ENCODE results near the gene ITCH. TPM values are rescaled to one million over a fixed set of nuclear protein-coding genes. Genes with fewer than 3 reads are reported as not detected.

Gene ITCH
- total RNA-seq, 1 experiment from 2014 or later = 78.8 TPM

DNA sequence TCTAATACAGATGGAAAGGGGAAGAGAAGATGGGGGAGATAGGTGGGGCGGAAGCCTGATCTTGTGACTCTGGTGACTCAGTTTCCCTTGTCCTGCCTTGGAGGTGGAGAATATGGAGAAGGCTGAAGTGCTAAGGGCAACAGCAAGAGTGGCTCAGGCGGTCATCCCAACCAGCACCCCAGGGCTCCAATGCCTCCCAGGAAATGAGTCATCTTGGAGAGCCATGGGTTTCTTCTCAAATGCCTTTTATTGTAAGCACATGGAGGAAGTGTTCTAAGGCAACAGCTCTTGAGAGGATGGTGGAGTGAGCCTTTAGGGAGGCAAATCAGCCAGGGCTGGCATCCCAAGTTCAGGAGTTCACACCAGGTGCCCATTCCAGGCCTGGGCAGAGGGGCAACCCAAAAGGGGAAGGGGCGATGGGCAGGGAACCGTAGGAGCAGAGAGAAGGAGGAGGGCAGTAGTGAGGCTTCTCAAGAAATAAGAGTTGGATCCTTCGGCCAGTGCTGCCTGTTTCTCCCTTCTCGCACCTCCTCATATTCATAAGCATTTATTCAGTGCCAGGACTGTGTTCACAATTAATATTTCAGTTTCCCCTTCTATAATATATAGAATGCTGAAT is 46.8 kb upstream of the ITCH start:
- peak overlapping the region; percentile 44 for H2AFZ ChIP-seq (ENCODE audit: low read depth, low read length, poor library complexity, severe bottlenecking)
- H3K9me3 ChIP-seq (ENCODE audit: control insufficient read depth in 1 of 2, insufficient read depth in 1 of 2, low read depth in 1 of 2, low read length in 2 of 2) = no peaks in the 10 kb centered on the region
- peak overlapping the region in 1 of 2 experiments; percentile 13; a peak in 1 of 4 replicates for H3K4me3 ChIP-seq (replicated peaks in 1 of 2; ENCODE audit: low read depth in 1 of 2, low read length in 2 of 2)
- H3K79me2 ChIP-seq (ENCODE audit: insufficient read depth, low read length) = no peaks in the 10 kb centered on the region
- CTCF ChIA-PET = no interaction called here
- H3K9me2 ChIP-seq (ENCODE audit: insufficient read depth) = no peaks in the 10 kb centered on the region
- no TSS peak for BruUV-seq (replicated peaks)
- no peaks in the 10 kb centered on the region for H3K36me3 ChIP-seq (ENCODE audit: control insufficient read depth in 1 of 2, insufficient read depth in 2 of 2, low read length in 2 of 2)
- peak; percentile 33 for DNase-seq (ENCODE audit: low read depth, low spot score)
- TF ChIP-seq CBX3 (IDR thresholded peaks at IDR 0.05; ENCODE audit: low read depth) = 0 out of 2 replicates have a peak, but pooled peaks have one; percentile 45
- TF ChIP-seq FOSL1 (IDR thresholded peaks at IDR 0.05; ENCODE audit: low read depth) = peak; percentile 72
- TF ChIP-seq POLR2AphosphoS5 (IDR thresholded peaks at IDR 0.05; ENCODE audit: low read depth, low read length) = 0 out of 2 replicates have a peak, but pooled peaks have one; percentile 12
- TF ChIP-seq, protein P1, sequence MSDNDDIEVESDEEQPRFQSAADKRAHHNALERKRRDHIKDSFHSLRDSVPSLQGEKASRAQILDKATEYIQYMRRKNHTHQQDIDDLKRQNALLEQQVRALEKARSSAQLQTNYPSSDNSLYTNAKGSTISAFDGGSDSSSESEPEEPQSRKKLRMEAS (IDR thresholded peaks at IDR 0.05) = peak; percentile 77
- TF ChIP-seq JUND (IDR thresholded peaks at IDR 0.05) = peak; percentile 57; the same call in 1 of the 2 replicates
- no peak for TF ChIP-seq ZNF274 (IDR thresholded peaks at IDR 0.05; ENCODE audit: low read depth, low read length)
- H3K4me1 ChIP-seq (ENCODE audit: control insufficient read depth in 1 of 2, insufficient read depth in 2 of 2, low read length in 2 of 2) = peaks cover 37 to 77% of the 10 kb centered on the region in 2 experiments
- H3K4me2 ChIP-seq (ENCODE audit: low read length) = peak overlapping the region; percentile 51
- no peaks in the 10 kb centered on the region for H3K27me3 ChIP-seq (ENCODE audit: insufficient read depth, low read length)
- H3K27ac ChIP-seq (ENCODE audit: low read depth, low read length) = peak overlapping the region; percentile 83
- no peaks in the 10 kb centered on the region for H4K20me1 ChIP-seq (ENCODE audit: insufficient read depth)
- intact Hi-C loops (cut with micrococcal nuclease) = no loop called here
- RAD21 ChIA-PET (ENCODE audit: low non-redundant PET in 1 of 2, low total read pairs in 2 of 2, uncharacterized antibody in 2 of 2, unreplicated experiment in 2 of 2) = no interaction called here
- H3K9ac ChIP-seq (ENCODE audit: low read length) = no peak overlapping the region
- ATAC-seq = no peak
- POLR2A ChIA-PET = no interaction called here

GRCh38 chr20:34318609-34319443 is 44.2 kb upstream of the ITCH start:
- Histone ChIP-seq H3K4me1 (ENCODE audit: control insufficient read depth in 1 of 2, insufficient read depth in 2 of 2, low read length in 2 of 2) (peaks cover 24 to 52% of the 10 kb centered on the region in 2 experiments), H3K27ac (ENCODE audit: low read depth, low read length) (no peak overlapping the region), H3K27me3 (ENCODE audit: insufficient read depth, low read length) (no peaks in the 10 kb centered on the region), H3K9me2 (ENCODE audit: insufficient read depth) (no peaks in the 10 kb centered on the region), H2AFZ (ENCODE audit: low read depth, low read length, poor library complexity, severe bottlenecking) (peak overlapping the region; percentile 31), H3K79me2 (ENCODE audit: insufficient read depth, low read length) (no peaks in the 10 kb centered on the region), H3K9ac (ENCODE audit: low read length) (no peak overlapping the region), H3K4me3 (replicated peaks in 1 of 2; ENCODE audit: low read depth in 1 of 2, low read length in 2 of 2) (no peak overlapping the region), H4K20me1 (ENCODE audit: insufficient read depth) (no peaks in the 10 kb centered on the region), H3K36me3 (ENCODE audit: control insufficient read depth in 1 of 2, insufficient read depth in 2 of 2, low read length in 2 of 2) (no peaks in the 10 kb centered on the region), H3K4me2 (ENCODE audit: low read length) (no peak overlapping the region), H3K9me3 (ENCODE audit: control insufficient read depth in 1 of 2, insufficient read depth in 1 of 2, low read depth in 1 of 2, low read length in 2 of 2) (no peaks in the 10 kb centered on the region)
- no peak for DNase-seq (ENCODE audit: low read depth, low spot score)
- intact Hi-C loops (cut with micrococcal nuclease) = no loop called here
- no peak for ATAC-seq
- ChIA-PET RAD21 (ENCODE audit: low non-redundant PET in 1 of 2, low total read pairs in 2 of 2, uncharacterized antibody in 2 of 2, unreplicated experiment in 2 of 2) (no interaction called here), POLR2A (no interaction called here), CTCF (no interaction called here)
- BruUV-seq (replicated peaks) = no TSS peak
- no peak for TF ChIP-seq EZH2 (IDR thresholded peaks at IDR 0.05)
- TF ChIP-seq YY1 (IDR thresholded peaks at IDR 0.05; ENCODE audit: extremely low read depth, insufficient replicate concordance, low read depth, low read length) = no peak
- TF ChIP-seq ATF3 (IDR thresholded peaks at IDR 0.05) = no peak
- no peak for TF ChIP-seq POLR2A (IDR thresholded peaks at IDR 0.05; ENCODE audit: borderline replicate concordance, extremely low read depth, insufficient read depth, insufficient read length)
- no peak for TF ChIP-seq JUND (IDR thresholded peaks at IDR 0.05)
- TF ChIP-seq, protein P1 (IDR thresholded peaks at IDR 0.05) = no peak
- TF ChIP-seq CEBPB (IDR thresholded peaks at IDR 0.05; ENCODE audit: low read depth) = no peak
- no peak for TF ChIP-seq POLR2AphosphoS5 (IDR thresholded peaks at IDR 0.05; ENCODE audit: low read depth, low read length)
- TF ChIP-seq ZBTB33 (IDR thresholded peaks at IDR 0.05; ENCODE audit: extremely low read depth, insufficient replicate concordance, low read length) = no peak
- TF ChIP-seq TCF7L2 (IDR thresholded peaks at IDR 0.05; ENCODE audit: borderline replicate concordance, extremely low read depth, insufficient read depth, insufficient read length) = no peak
- TF ChIP-seq ZNF274 (IDR thresholded peaks at IDR 0.05; ENCODE audit: low read depth, low read length) = no peak
